Measurements from ENCODE around the gene CD70.
"Not testable (repeated sequence)": the region's sequence is repeated elsewhere in the genome, so short reads cannot be mapped to it uniquely, and the experiment has no call there.

The CD70 gene

DNA sequence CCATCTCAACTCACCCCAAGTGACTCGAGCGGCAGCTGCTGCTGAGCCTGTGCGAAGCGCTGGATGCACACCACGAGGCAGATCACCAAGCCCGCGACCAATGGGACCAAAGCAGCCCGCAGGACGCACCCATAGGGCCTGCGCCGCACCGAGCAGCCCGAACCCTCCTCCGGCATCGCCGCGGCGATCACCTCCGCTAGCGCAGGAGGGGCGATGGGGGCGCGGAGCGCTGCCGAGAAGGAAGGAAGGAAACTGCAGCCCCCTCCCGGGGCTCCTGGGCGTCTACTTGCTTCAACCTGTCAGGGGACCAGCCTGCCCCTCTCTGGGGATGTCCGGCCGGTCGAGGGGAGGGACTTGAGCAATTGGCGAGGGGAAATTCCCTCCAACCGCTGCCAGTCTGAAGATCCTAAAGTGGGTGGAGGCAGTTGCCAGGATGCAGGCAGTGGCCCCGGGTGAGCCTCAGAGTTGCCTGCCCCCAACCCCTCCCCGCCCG, at the start of gene CD70:
CD70 (minus strand) TSS at position 324 of the 493 bp plus-strand sequence; CDS start at position 176, 148 bp downstream.
- DNase-seq, result peak; percentile 83

- not testable (repeated sequence) for DNase-seq
Observed at GRCh38 chr19:6640333-6640732, 49.4 kb upstream of the CD70 start.

DNA sequence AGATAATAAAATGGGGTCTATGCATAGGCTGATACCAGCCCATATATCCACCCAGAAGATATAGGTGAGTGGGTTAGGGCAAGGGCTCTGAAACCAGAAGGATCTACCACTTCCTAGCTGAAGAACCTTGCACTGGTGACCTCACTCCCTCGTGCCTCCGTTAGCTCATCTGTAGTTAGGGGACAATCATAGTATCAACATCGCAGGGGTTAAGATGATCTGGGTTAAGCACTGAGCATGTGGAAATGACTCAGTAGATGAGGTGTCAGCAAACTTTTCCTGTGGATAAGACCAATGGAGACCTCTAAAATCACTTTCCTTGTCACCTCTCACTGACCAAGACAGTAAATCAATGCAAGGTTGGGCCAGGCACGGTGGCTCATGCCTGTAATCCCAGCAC, 48.5 kb upstream of the CD70 start:
- no peak for DNase-seq

DNA sequence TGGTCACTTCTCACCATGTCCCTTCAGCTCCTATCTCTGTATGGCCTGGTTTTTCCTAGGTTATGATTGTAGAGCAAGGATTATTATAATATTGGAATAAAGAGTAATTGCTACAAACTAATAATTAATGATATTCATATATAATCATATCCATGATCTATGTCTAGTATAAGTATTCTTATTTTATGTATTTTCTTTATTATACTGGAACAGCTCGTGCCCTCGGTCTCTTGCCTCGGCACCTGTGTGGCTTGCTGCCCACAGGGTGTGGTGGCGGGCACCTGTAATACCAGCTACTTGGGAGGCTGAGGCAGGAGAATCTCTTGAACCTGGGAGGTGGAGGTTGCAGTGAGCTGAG, 42.5 kb upstream of the CD70 start:
- not testable (repeated sequence) for DNase-seq

GRCh38 chr19:6632747-6633455, 42.0 kb upstream of the CD70 start:
- DNase-seq, result peak; percentile 81

- DNase-seq, result peak; percentile 86
Observed at GRCh38 chr19:6632002-6632621, 41.2 kb upstream of the CD70 start.

GRCh38 chr19:6626764-6627163, 35.8 kb upstream of the CD70 start:
- no peak for DNase-seq

DNA sequence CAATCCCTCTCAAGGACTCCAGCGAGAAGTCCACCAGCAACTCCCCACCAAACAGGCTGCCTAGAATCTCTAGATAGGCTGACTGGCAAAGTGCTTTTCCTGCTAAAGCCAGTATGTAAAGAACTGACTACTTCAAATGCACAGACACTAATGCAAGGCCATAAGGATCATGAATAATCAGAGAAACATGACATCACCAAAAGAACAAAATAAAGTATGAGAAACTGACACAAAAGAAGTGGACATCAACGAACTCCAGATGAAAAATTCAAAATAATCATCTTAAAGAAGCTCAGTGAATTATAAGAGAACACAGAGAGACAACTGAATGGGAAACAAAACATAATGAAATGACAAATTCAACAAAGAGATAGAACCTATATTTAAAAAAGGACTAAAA, 26.4 kb upstream of the CD70 start:
- DNase-seq, result no peak

DNA sequence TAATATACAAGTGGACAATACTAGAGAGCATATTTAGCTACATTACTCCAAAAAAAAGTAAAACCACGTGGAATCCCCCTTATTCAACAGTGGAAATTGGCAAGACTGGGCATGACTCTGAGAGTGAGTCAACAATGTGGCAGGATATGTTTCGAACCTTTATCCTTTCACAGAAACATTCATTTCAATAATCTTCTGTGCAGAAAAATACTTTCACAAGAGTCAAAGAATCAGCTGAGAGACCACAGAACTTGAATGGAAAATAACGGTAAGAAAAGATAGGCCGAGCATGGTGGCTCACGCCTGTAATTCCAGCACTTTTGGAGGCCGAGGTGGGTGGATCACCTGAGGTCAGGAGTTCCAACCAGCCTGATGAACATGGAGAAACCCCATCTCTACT, 25.1 kb upstream of the CD70 start:
- DNase-seq, result no peak

DNA sequence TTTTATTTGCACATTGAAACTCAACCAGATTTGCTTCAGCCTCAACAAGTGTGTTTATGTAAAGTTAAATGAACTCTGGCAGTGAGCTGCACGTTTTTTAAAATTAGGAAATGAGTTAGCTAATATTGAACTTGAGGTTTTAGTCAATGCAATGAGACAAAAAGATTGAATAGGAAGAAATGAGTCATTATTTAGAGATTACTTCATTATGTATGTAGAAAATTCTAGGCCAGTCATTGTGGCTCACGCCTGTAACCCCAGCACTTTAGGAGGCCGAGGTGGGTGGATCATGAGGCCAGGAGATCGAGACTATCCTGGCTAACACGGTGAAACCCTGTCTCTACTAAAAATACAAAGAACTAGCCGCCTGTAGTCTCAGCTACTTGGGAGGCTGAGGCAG, 22.8 kb upstream of the CD70 start:
- DNase-seq, result no peak

- no peak for DNase-seq
Observed at GRCh38 chr19:6610934-6611852, 20.2 kb upstream of the CD70 start.

- DNase-seq, result no peak
Observed at GRCh38 chr19:6608940-6609339, 18.0 kb upstream of the CD70 start.

- DNase-seq, result not testable (repeated sequence)
Observed at GRCh38 chr19:6608146-6608545, 17.2 kb upstream of the CD70 start.

GRCh38 chr19:6606276-6607070, 15.5 kb upstream of the CD70 start:
- DNase-seq, result not testable (repeated sequence)

- peak; percentile 33 for DNase-seq
Observed at GRCh38 chr19:6604906-6605305, 14.0 kb upstream of the CD70 start.

- no peak for DNase-seq
Observed at GRCh38 chr19:6602729-6603114, 11.8 kb upstream of the CD70 start.

DNA sequence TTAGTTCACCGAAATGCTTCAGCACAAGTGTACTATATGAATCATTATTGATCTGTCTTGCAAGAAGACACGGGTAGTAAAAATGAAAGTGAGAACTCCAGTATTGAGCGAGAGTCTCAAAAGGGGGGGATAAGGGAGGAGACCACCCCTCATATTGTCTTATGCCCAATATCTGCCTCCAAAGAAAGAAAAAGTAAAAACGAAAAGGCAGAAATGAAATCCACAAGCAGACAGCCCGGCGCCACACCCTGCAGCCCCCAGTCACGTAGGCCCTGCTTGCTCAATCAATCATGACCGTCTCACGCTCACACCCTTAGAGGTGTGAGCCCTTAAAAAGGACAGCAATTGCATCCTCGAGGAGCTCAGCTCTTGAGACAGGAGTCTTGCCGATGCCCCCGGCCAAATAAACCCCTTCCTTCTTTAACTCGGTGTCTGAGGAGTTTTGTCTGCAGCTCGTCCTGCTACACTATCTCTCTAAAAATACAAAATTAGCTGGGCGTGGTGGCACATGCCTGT, 10.6 kb upstream of the CD70 start:
- peak; percentile 61 for DNase-seq

- peak; percentile 19 for DNase-seq
Observed at GRCh38 chr19:6600951-6601536, 10.1 kb upstream of the CD70 start.

DNA sequence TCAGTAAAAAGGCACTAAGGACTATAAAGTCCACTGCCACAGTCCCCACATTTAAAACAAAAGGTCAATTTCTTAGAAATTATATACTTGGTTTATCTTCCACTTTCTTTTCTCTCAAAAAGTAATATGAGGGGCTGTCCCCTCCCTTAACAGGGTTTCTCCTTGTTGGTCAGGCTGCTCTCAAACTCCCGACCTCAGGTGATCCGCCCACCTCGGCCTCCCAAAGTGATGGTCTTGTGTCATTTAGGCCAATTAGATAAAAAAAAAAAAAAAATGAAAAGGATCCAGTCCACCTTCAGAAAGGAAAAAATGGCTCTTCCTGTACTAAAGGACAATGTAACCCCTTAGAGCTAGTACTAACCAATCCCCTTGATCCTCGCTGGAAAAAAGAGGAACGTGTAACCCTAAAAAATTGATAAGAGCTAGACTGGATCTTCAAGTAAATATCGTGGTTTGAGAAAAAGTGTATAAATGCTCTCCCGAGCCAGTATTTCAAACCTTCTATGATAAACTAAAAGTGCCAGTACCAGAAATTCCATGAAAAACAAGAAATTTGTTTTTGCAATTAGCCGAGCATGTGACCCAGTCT, 9.0 kb upstream of the CD70 start:
- no peak for DNase-seq

DNA sequence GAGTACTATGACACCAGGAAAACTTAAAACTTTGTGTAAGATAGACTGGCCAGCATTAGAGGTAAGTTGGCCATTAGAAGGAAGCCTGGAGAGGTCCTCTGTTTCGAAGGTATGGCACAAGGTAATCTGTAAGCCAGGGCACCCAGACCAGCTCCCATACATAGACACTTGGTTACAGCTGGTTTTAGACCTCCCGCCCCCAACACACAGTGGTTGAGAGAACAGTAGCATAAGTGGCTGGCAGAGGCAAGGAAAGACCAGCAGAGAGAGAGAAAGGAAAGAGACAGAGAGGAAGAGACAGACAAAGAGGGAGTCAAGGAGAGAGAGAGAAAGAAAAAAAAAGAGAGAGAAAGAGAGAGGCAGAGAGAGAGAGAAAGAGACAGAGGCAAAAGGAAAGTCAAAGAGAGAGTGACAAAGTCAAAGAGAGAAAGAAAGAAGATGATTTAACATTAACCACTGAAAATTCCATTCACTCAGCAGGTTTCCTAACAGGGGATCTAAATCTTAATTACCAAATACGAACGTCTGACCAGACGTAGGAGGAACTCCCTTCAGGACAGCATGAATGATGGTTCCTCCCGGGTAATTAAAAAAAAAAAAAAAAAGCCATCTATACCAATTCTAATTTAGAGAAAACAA, 7.4 kb upstream of the CD70 start:
- peak; percentile 55 for DNase-seq
